OCI-LY7 (cell line): ENCODE data around the gene OR51E2. TPM values are rescaled to one million over a fixed set of nuclear protein-coding genes. Genes with fewer than 3 reads are reported as not detected.
"Not testable (repeated sequence)": the region's sequence is repeated elsewhere in the genome, so short reads cannot be mapped to it uniquely, and the experiment has no call there.

Source experiments
- BruUV-seq: library from RNA; stranded (reverse); fragments of 400-500 nt; replicated peaks from 2 replicates; lab custom pipeline; 2021; lab: Mats Ljungman, UMichigan
- CTCF ChIA-PET: fragments of 300-600 bp; sonication (Branson Sonifier 250); formaldehyde crosslinking; loops from one replicate; lab custom pipeline; 2022; ENCODE audit warnings: antibody characterized with exemption; ENCODE audit not compliant: unreplicated experiment; lab: Charles Lee
- POLR2A ChIA-PET: fragments of 300-600 bp; sonication (Branson Sonifier 250); formaldehyde crosslinking; loops from one replicate; lab custom pipeline; 2022; ENCODE audit warnings: antibody characterized with exemption; lab: Charles Lee
- DNase-seq: peaks from one replicate; pipeline ENCODE4 v3.0.0-alpha.2; 2015; ENCODE audit warnings: low spot score
- H2AFZ ChIP-seq: fragments of 200-600 bp; sonication (generic), shearing (Covaris generic); 2 replicates; pipeline ENCODE4 v1.6.1; 2014; ENCODE audit warnings: mild to moderate bottlenecking, antibody characterized with exemption, low read length, moderate library complexity
- H3K27ac ChIP-seq: fragments of 200-600 bp; sonication (generic); 2 replicates; pipeline ENCODE4 v1.5.1; 2014; ENCODE audit warnings: mixed run types, low read depth, mild to moderate bottlenecking, moderate library complexity, low read length, inconsistent platforms; ENCODE audit not compliant: poor library complexity, severe bottlenecking
- H3K36me3 ChIP-seq: fragments of 200-600 bp; sonication (generic); 2 replicates; pipeline ENCODE4 v1.6.1; 2014; ENCODE audit warnings: mild to moderate bottlenecking, antibody characterized with exemption, low read length, moderate library complexity, mixed read lengths; ENCODE audit not compliant: insufficient read depth
- H3K4me1 ChIP-seq: fragments of 200-600 bp; sonication (generic); 2 replicates; pipeline ENCODE4 v1.5.1; 2014; ENCODE audit warnings: mild to moderate bottlenecking, low read length; ENCODE audit not compliant: insufficient read depth, poor library complexity, severe bottlenecking
- H3K4me2 ChIP-seq: fragments of 200-600 bp; sonication (generic); 2 replicates; pipeline ENCODE4 v1.6.1; 2014; ENCODE audit warnings: mild to moderate bottlenecking, low read length
- H3K4me3 ChIP-seq: fragments of 200-600 bp; sonication (generic); 2 replicates; pipeline ENCODE4 v1.5.1; 2014; ENCODE audit warnings: mild to moderate bottlenecking, low read depth, low read length; ENCODE audit not compliant: poor library complexity, severe bottlenecking
- H3K79me2 ChIP-seq: fragments of 200-600 bp; sonication (generic); 2 replicates; pipeline ENCODE4 v1.6.1; 2016; ENCODE audit warnings: low read depth, mild to moderate bottlenecking, low read length, moderate library complexity, mixed read lengths; ENCODE audit not compliant: insufficient read depth
- H3K9me2 ChIP-seq: fragments of 200-600 bp; sonication (generic); 2 replicates; pipeline ENCODE4 v1.6.1; 2016; ENCODE audit warnings: mild to moderate bottlenecking, low read length, mixed read lengths; ENCODE audit not compliant: insufficient read depth
- H3K9me3 ChIP-seq: fragments of 200-600 bp; sonication (generic); 2 replicates; pipeline ENCODE4 v1.6.1; 2014; ENCODE audit warnings: mild to moderate bottlenecking, mixed run types, low read length, mixed read lengths
- H4K20me1 ChIP-seq: fragments of 200-600 bp; sonication (generic); 2 replicates; pipeline ENCODE4 v1.6.1; 2014; ENCODE audit warnings: mild to moderate bottlenecking, antibody characterized with exemption, low read length, moderate library complexity, mixed read lengths; ENCODE audit not compliant: insufficient read depth
- EZH2phosphoT487 ChIP-seq: fragments of 200-600 bp; sonication (generic); IDR thresholded peaks from 2 replicates; pipeline ENCODE4 v1.6.1; 2018; ENCODE audit warnings: low read depth, borderline replicate concordance, mild to moderate bottlenecking, mixed run types, antibody characterized with exemption, low read length, moderate library complexity, mixed read lengths
- intact Hi-C: fragments of 100-400 bp; cut with micrococcal nuclease; formaldehyde crosslinking; loops from one replicate; pipeline ENCODE4 v1.10.0; 2022; ENCODE audit not compliant: unreplicated experiment
- total RNA-seq, 2 experiments: library from RNA; depleted of rRNA in 1 of 2; stranded (reverse); fragments of >200 nt in 1 of 2; shearing (Covaris generic) in 1 of 2; gene quantifications; 2 replicates each; pipeline ENCODE4 v1.2.3, GENCODE V29; 2014 to 2022
- TF ChIP-seq, protein P1 (sequence below): fragments of 200-600 bp; sonication (generic); conservative IDR thresholded peaks from 2 replicates; pipeline ENCODE4 v1.5.1; 2014; ENCODE audit warnings: mild to moderate bottlenecking, antibody characterized with exemption, low read length, moderate library complexity, mixed read lengths

Gene OR51E2
- total RNA-seq, 2 experiments from 2014 or later = not detected

DNA sequence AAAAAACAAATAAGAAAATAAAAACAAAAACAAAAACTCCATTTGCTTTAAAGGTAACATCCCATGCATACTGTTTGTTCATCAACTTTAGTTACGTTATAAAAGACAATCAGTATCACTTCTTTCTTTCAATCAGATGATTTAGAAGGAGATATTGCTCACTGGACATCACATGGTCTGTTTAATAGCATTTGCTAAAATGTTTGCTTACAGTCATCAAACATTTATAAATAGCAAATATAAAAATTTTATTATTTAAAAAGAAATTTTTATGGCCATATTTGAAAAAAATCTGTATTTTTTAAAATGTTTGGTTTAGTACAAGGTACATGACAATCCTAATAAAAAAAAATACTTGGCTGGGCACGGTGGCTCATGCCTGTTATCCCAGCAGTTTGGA is 29.5 kb upstream of the OR51E2 start:
- ChIA-PET POLR2A (no interaction called here), CTCF (no interaction called here)
- intact Hi-C loops = no loop called here
- TF ChIP-seq, protein P1, sequence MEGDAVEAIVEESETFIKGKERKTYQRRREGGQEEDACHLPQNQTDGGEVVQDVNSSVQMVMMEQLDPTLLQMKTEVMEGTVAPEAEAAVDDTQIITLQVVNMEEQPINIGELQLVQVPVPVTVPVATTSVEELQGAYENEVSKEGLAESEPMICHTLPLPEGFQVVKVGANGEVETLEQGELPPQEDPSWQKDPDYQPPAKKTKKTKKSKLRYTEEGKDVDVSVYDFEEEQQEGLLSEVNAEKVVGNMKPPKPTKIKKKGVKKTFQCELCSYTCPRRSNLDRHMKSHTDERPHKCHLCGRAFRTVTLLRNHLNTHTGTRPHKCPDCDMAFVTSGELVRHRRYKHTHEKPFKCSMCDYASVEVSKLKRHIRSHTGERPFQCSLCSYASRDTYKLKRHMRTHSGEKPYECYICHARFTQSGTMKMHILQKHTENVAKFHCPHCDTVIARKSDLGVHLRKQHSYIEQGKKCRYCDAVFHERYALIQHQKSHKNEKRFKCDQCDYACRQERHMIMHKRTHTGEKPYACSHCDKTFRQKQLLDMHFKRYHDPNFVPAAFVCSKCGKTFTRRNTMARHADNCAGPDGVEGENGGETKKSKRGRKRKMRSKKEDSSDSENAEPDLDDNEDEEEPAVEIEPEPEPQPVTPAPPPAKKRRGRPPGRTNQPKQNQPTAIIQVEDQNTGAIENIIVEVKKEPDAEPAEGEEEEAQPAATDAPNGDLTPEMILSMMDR = no peak
- no peak for TF ChIP-seq EZH2phosphoT487
- Histone ChIP-seq H3K36me3 (no peaks in the 10 kb centered on the region), H3K4me2 (no peak overlapping the region), H3K27ac (no peak overlapping the region), H4K20me1 (no peaks in the 10 kb centered on the region), H3K9me3 (no peaks in the 10 kb centered on the region), H3K4me3 (no peak overlapping the region), H3K4me1 (no peaks in the 10 kb centered on the region), H3K9me2 (no peaks in the 10 kb centered on the region), H3K79me2 (no peaks in the 10 kb centered on the region), H2AFZ (no peak overlapping the region)
- no peak for DNase-seq
- no TSS peak for BruUV-seq

DNA sequence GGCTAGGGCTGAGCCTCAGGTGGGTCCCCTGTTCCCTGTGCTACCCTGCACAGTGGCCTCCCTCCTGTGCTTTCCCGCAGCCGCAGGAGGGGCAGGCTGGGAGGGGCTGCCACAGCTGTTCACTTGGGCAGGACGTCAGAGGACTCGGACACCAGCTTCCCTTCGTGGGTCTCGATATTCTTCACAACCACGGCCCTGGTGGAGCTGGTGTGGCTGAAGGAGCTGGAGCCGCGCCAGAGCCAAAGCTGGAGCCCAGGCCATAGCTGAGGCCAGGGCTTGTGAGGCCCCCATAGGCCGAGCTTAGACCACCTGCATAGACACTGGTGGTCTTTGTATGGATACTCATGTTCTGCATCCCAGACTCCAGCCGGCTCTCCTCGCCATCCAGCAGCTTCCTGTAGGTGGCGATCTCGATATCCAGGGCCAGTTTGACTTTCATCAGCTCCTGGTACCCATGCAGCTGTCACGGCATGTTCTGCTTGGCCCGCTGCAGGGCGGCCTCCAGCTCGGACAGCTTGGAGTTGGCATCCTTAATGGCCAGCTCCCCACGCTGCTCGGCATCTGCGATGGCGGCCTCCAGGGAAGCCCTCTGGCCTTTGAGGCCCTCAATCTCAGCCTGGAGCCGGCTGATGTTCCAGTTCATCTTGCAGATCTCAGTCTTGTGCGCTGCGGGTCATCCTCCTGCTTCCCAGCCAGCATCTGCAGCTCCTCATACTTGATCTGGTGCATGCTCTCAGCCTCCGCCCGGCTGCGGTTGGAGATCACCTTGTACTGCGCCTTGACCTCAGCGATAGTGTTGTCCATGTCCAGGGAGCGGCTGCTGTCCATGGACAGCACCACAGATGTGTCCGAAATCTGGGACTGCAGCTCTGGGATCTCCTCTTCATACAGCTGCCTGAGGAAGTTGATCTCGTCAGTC is 25.2 kb upstream of the OR51E2 start:
- H2AFZ ChIP-seq, H3K4me3 ChIP-seq: not testable (repeated sequence)

DNA sequence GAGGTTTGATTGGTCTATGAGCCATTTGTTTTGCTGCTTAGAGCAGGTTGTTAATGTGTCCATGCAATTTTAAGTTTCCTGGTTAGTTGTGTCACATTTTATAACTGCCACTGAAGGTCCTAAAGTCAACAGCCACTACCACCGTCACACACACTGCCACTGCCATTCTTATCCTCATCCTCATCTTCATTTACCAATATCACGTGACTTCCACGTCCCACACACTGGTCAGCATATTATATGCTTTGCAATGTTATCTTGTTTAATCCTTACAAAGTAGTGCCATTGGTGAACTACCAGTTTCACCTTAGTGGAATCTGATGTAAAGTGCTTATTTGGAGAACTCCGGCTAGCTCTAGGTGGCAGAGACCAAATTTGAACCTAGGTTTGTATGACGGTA is 16.6 kb upstream of the OR51E2 start:
- Histone ChIP-seq H3K36me3 (no peaks in the 10 kb centered on the region), H3K4me2 (no peak overlapping the region), H3K9me2 (no peaks in the 10 kb centered on the region), H3K27ac (no peak overlapping the region), H4K20me1 (no peaks in the 10 kb centered on the region), H2AFZ (no peak overlapping the region), H3K4me1 (no peaks in the 10 kb centered on the region), H3K9me3 (no peaks in the 10 kb centered on the region), H3K4me3 (no peak overlapping the region), H3K79me2 (no peaks in the 10 kb centered on the region)
- ChIA-PET POLR2A (interaction anchor here (0.6 kb wide), 1 partner anchor 194 kb away, joined by 3 read pairs; no protein-coding TSS in a partner anchor), CTCF (no interaction called here)
- intact Hi-C loops = no loop called here
- no peak for DNase-seq
- no TSS peak for BruUV-seq
- TF ChIP-seq, protein P1 = no peak
- TF ChIP-seq EZH2phosphoT487 = no peak

More for the DNA sequence above, 25.2 kb upstream of the OR51E2 start:
- CTCF ChIA-PET, intact Hi-C loops, H3K4me1 ChIP-seq, H3K36me3 ChIP-seq, H3K27ac ChIP-seq, H3K9me2 ChIP-seq, H3K79me2 ChIP-seq, BruUV-seq, H3K4me2 ChIP-seq, H3K9me3 ChIP-seq, H4K20me1 ChIP-seq, DNase-seq: not testable (repeated sequence)
- POLR2A ChIA-PET = interaction anchor here (0.6 kb wide), 2 partner anchors 105 to 114 kb away, joined by 3 to 4 read pairs; no protein-coding TSS in a partner anchor
